GM12874 (cell line): ENCODE results near the gene OPRM1.

Experiments
- CTCF ChIP-seq: IDR thresholded peaks from 2 replicates; pipeline ENCODE4 v1.5.1; 2011; ENCODE audit warnings: low read depth, mild to moderate bottlenecking, control low read depth, low read length, moderate library complexity; ENCODE audit not compliant: insufficient read depth

Gene OPRM1

DNA sequence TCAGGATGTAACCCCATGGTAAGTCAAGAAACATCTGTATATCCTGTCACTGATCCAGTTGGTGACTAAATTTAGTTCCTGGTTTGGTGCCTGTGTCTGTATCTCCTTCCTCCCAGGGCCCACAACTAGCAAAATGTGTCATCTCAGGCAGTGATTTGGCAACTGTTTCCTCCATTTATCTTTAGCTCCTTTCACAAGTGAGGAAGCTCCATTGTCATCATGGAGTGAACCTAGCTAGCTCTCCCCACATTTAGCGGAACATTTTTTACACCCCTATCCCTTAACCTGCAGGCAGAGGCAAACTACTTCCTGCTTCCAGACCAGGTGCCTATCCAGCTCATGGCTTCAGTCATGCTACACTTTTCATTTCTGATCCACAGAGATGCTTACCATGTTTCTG, 218.0 kb downstream of the OPRM1 start:
- no peak for TF ChIP-seq CTCF

DNA sequence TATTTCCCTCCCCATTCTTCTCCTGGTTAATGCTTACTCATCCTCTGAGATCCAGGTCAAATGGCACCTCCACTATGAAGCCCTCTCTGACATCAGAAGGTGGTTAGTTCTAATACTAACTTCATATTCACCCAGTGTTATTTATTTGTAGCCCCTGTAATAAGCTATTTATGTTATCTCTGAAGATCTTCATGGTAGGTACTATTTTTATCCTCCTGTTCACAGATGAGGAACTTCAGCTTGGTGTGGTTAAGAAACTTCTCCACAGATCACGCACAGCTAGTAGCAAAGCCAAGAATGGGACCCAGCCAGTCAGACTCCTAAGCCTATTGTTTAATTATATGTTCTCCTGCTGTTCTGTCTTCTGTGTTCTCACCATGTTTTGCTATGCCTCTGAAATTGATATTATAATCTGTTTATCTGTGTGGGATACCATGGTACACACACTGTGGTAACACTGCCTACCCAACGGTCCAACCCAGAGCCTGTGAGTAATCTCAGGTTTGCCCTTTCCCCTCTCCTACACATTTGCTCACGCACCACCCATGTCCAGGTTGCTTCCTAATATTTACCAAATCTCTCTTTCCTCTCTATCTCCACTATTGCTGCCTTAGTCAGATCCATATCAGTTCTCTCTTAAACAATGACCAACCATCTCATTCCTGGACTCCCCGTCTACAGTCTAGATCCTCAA, 219.2 kb downstream of the OPRM1 start:
- TF ChIP-seq CTCF = no peak

- no peak for TF ChIP-seq CTCF
Measured at GRCh38 chr6:154261688-154262397, 222.8 kb downstream of the OPRM1 start.

- no peak for TF ChIP-seq CTCF
Measured at GRCh38 chr6:154266560-154267099, 227.6 kb downstream of the OPRM1 start.

DNA sequence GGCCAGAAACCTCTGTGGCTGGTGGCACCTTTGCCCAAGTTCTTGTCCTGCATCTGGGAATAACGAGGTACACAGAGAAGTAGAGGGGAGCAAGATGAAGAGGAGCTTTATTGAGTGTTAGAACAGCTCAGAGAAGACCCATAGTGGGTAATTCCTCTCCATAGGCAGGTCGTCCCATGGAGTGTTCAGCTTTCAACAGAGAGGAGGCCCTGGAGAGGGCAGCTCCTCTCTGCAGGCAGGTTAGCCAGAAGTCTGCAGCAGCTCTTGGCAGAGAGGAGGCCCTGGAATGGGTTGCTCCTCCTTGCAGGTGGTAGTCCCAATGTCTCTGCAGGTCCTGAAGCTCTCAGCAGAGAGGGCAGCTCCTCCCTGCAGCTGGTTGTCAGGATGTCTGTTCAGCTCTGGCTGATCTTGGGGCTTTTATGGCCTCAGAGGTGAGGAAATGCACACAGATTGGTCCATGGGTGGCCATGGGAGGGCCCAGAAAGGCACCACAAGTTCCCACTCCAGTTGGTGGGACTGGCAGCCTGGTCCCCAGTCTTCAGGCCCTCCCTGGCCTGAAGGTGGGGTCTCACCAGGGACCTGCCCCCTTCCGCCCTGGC, 228.6 kb downstream of the OPRM1 start:
- no peak for TF ChIP-seq CTCF

GRCh38 chr6:154268486-154268885, 229.4 kb downstream of the OPRM1 start:
- no peak for TF ChIP-seq CTCF

DNA sequence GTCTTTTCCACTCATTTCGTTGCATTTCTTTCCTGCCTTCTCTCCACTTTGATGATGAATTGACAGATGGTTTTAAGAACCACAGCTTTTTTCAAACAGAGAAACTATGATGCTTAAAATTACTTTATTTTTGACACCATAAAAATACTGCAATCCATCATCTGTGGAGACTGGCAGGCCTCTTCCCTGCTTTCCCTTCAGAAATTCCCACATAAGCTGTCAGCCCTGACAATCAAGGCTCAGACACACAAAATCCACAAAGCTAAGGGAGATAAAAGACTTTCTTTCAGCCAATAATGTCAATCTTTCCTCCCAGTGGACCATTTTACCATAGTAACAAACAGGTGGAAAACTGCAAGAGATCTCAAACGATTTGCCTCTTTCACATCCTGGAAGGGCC, 235.1 kb downstream of the OPRM1 start:
- TF ChIP-seq CTCF = no peak
